Peyer's patch (tissue), 4 donors: ENCODE measurements around the gene SUPT20H.

Experiments used
- CTCF ChIP-seq, 6 experiments: fragments of 450-650 bp in 4 of 6; fragments of 200-600 bp in 2 of 6; sonication (generic) in 1 of 6; IDR thresholded peaks; one replicate each; pipeline ENCODE4 v1.5.1; 2017 to 2019; ENCODE audit warnings: antibody characterized with exemption in 6 of 6, mild to moderate bottlenecking in 3 of 6, moderate library complexity in 1 of 6
- POLR2A ChIP-seq, 2 donors: fragments of 450-650 bp; IDR thresholded peaks; one replicate each; pipeline ENCODE4 v1.5.1; 2017; ENCODE audit warnings: antibody characterized with exemption in 2 of 2, mild to moderate bottlenecking in 2 of 2, moderate library complexity in 2 of 2

GRCh38 chr13:37049810-37050209, 9.7 kb downstream of the SUPT20H start:
- TF ChIP-seq CTCF (IDR thresholded peaks at IDR 0.05) (no peak), POLR2A (IDR thresholded peaks at IDR 0.05) (no peak)
